DMS153 treated with DMSO at 0.1 percent for 48 hours (cell line): ENCODE measurements around the gene UBE3D.
"Not testable (repeated sequence)": the region's sequence is repeated elsewhere in the genome, so short reads cannot be mapped to it uniquely, and the experiment has no call there.

Experiments
- DNase-seq: peaks from one replicate; lab custom pipeline; 2025; ENCODE audit not compliant: unreplicated experiment; lab: John Stamatoyannopoulos, UW

UBE3D gene

DNA sequence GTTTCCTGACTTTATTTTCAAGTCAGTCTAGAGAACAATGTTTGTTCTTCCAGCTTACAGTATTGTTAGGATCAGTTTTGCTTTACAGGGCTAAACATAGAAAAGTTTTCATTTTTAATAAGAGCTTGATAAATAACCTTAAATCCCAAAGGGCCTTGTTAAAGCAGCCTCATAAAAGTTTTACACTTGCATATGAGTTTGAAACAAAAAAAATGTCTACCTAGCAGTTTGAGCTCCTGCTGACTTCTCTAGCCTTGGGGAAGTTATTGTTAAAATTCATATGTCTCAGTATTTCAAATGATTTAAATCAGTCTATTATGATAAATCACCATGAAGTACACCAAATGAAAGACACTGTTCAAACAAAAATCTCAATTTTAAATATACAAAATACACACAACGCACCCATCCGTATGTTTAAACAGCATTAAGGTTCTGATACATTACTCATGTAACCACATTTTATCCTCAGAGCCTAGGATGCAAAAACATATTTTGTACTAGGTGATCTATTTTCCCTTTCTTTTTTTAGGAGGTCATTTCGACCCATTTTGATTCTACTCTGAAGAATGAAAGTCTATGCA, 87.2 kb downstream of the UBE3D start:
- DNase-seq: no peak

GRCh38 chr6:82976179-82976578, 89.5 kb downstream of the UBE3D start:
- no peak for DNase-seq

GRCh38 chr6:82971877-82972460, 93.7 kb downstream of the UBE3D start:
- DNase-seq: no peak

- no peak for DNase-seq
Measured at GRCh38 chr6:82970839-82971238, 94.8 kb downstream of the UBE3D start.

GRCh38 chr6:82968708-82969107, 96.9 kb downstream of the UBE3D start:
- no peak for DNase-seq

- no peak for DNase-seq
Measured at GRCh38 chr6:82963191-82963925, 102.3 kb downstream of the UBE3D start.

- DNase-seq: no peak
Measured at GRCh38 chr6:82959385-82959941, 106.2 kb downstream of the UBE3D start.

GRCh38 chr6:82958551-82958950, 107.1 kb downstream of the UBE3D start:
- no peak for DNase-seq

- no peak for DNase-seq
Measured at GRCh38 chr6:82957868-82958245, 107.8 kb downstream of the UBE3D start.

DNA sequence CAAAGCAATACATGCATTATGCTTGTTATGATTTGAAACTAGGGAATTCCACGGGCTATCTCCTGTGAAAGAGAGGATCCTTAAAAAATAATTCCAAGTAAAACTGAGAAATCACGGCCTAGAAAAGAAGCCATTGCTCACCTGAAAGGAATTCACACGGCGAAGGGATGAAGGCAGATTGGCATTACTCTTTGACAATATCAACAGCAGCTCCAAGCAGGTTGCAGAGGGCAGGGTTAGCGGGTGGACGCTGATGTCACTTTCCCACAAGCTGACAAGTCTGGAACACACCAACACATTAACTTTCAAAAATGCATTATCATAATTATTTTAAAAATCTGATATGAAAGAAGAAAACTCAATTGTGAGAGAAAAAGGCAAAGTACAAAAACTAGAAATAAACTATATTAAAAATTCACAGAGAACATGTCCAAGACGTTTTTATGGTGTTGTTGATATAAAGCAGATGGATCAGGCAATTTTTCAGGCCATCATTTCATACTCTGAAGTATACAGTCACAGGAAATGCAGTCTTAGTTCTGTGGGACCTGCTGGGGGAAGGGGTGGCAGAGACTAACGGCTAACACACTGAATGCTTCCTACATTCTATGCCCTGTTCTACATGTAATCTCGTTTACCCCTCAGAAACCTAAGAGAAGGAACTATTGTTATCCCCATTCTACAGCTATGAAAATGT, 108.3 kb downstream of the UBE3D start:
- DNase-seq: no peak

DNA sequence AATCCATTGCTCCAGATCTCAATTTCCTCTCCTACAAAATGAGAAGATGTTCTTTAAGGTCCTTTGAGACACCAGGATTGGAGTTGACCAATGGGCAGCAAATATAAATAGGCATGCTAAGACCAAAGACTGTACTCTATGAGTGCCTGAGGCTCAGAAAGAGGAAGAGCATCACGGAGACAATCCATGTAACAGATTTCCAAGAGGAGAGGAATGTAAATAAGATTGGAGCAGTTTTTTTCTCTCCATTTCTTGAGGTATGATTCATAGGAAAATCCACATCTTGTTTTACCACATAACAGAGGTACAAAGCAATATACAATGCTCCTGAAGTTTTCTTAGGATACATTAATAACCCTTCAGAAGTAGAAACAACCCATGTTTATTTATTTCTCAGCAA, 109.8 kb downstream of the UBE3D start:
- no peak for DNase-seq

DNA sequence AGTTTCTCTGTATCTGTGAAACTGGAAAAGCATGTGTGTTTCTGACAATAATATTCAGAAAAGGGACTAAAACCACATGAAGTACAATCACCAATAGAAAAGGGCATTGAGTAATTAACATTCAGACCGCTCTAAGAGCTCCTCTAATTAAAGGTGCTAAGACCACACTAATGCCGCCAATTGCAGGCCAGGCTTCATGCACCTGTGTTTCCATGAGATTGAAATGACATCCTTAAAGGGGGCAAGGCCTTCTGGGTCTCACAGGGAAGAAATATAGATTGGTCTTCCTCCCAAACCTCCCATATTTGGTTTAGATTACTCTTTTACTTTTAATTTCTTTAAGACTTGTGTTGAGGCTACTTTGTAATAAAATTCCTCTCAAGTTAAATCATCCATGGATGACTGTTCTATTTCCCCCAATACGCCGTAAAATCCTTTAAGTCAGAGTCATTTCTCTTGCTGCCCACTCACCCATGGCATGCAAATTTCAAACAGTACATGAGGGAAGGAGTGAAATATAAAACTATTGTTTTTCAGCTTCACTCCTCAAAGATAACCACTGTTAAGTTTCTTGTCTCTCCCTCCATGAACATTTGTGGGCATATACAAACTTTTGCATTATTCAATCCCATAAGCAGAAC, 110.6 kb downstream of the UBE3D start:
- no peak for DNase-seq

- DNase-seq: no peak
Measured at GRCh38 chr6:82954356-82954755, 111.3 kb downstream of the UBE3D start.

DNA sequence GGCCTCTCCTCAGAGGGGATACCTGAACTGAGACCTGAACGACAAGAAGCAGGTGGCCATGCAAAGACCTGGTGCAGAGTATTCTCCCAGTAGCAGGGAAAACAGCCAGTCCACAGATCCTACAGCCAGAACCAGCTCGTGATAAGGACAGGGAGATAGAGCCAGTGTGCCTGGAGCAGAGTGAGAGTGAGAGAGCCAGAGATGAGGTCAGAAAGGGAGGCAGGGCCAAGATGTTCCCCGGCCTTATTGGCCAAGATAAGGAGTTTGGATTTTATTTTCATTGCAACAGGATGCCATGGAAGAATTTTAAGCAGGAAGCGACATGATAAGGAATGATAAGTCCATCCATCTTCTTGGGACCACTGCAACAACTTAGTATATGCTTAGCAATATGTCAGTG, 111.8 kb downstream of the UBE3D start:
- DNase-seq: no peak

GRCh38 chr6:82951935-82952334, 113.7 kb downstream of the UBE3D start:
- no peak for DNase-seq

- DNase-seq: no peak
Measured at GRCh38 chr6:82951389-82951788, 114.3 kb downstream of the UBE3D start.

DNA sequence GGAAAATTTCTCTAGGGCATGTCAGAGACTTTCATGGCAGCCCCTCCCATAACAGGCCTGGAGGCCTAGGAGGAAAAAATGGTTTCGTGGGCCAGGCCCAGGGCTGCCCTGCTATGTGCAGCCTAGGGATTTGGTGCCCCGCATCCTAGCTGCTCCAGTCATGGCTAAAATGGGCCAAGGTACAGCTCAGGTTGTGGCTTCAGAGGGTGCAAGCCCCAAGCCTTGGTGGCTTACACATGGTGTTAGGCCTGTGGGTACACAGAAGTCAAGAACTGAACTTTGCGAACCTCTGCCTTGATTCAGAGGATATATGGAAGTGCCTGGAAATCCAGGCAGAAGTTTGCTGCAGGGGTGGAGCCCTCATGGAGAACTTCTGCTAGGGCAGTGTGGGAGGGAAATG, 134.7 kb downstream of the UBE3D start:
- not testable (repeated sequence) for DNase-seq

DNA sequence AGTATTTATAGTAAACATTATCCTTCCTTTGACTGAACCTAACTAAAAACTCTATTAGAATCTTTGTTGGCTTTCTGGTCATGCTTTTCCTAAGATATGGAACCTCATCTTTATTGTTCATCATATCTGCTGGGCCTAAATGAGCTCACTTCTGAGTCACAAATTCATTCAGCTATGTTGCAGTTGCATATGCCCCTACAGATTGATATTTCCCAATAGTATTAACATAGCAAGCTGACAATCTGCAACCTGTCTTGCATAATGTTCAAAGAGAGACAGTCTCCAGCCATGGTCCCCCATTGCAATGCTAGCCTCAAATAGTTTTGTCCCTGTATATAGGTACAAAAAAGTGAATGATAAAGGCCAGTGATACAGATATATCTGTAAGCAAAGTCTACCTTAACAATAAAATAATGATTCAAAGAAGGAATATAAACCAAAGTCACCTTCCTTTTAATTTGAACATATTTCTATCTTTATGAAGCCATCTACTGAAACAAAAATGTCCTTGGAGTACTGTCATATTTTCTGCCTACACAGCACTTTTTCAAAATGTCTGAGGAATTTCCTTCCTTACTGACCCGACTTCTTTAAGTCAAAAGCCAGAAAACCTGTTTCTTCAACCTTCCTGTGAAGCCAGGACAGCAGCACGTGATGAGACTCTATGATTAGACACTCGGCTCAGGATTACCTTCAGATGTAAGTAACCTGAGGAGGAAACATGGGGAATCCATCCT, 140.7 kb downstream of the UBE3D start:
- no peak for DNase-seq

DNA sequence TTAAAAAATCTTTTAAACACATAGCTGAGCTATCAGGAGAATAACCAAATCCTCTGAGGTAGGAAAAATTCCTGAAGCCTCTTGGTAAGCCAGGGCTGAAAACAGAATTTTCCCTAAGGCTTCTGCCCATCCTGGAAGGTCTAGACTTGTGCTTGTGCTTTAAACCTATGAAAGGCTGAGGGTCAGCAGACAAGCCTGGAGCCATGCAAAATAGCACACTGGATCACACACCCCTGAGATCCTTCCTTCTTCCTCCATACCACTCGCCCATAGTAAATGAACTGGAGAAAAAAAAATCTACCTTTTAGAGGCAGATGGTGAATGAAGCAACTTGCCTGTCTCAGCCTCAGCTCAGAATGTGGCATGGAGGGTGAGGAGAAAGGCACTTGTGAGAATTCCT, 144.4 kb downstream of the UBE3D start:
- DNase-seq: no peak

GRCh38 chr6:82917346-82918064, 148.1 kb downstream of the UBE3D start:
- no peak for DNase-seq
